Heart right ventricle (tissue), 16 donors: Measurements from ENCODE around the gene PLEKHJ1. TPM values are rescaled to one million over a fixed set of nuclear protein-coding genes. Genes with fewer than 3 reads are reported as not detected.

ENCODE experiments used
- ATAC-seq, 8 donors: fragments of 200-7000 bp; cut with Tn5 transposase; one replicate each; pipeline ENCODE4 v1.9.1; 2020; ENCODE audit warnings: mild to moderate bottlenecking in 8 of 8, moderate library complexity in 8 of 8, moderate number of reproducible peaks in 1 of 8
- DNase-seq, 2 donors: peaks; one replicate each; pipeline ENCODE4 v3.0.0-alpha.2; 2020
- H3K27ac ChIP-seq, 10 donors: fragments of 200-600 bp; sonication (generic) in 2 of 10; one replicate each; pipeline versions ENCODE4 v1.5.0 to v1.8.0; 2020 to 2022; ENCODE audit warnings: mild to moderate bottlenecking in 3 of 10
- H3K27me3 ChIP-seq, 7 donors: fragments of 200-600 bp; one replicate each; pipeline ENCODE4 v1.8.0; 2021 to 2022; ENCODE audit warnings: mild to moderate bottlenecking in 2 of 7
- H3K36me3 ChIP-seq, 9 donors: fragments of 200-600 bp; sonication (generic) in 1 of 9; one replicate each; pipeline versions ENCODE4 v1.5.0 to v1.8.0; 2020 to 2022; ENCODE audit warnings: mild to moderate bottlenecking in 2 of 9
- H3K4me1 ChIP-seq, 9 donors: fragments of 200-600 bp; sonication (generic) in 1 of 9; one replicate each; pipeline versions ENCODE4 v1.5.0 to v1.8.0; 2020 to 2022; ENCODE audit warnings: mild to moderate bottlenecking in 4 of 9
- H3K4me3 ChIP-seq, 10 donors: fragments of 200-600 bp; sonication (generic) in 2 of 10; one replicate each; pipeline versions ENCODE4 v1.5.0 to v1.8.0; 2020 to 2022; ENCODE audit warnings: mild to moderate bottlenecking in 7 of 10, moderate library complexity in 2 of 10
- H3K9me3 ChIP-seq, 11 donors: fragments of 200-600 bp in 10 of 11; sonication (generic) in 2 of 11; one replicate each; pipeline versions ENCODE4 v1.5.0 to v1.8.0; 2013 to 2022; ENCODE audit warnings: mild to moderate bottlenecking in 2 of 11, control low read depth in 1 of 11, moderate library complexity in 1 of 11
- WGBS, 2 donors: extraction: QIAGEN DNeasy Blood & Tissue Kit; methylation state at CpG; one replicate each; pipeline ENCODE4 v1.1.7; 2013; ENCODE audit warnings: inconsistent platforms in 1 of 2; 5-methylcytosine and 5-hydroxymethylcytosine counted together
- intact Hi-C, 10 donors: fragments of 100-400 bp; cut with DNase I; formaldehyde crosslinking; loops; one replicate each; pipeline versions ENCODE4 v1.11.1 to v1.14.2; 2022
- microRNA-seq, 2 donors: library from miRNA; unstranded; fragments of <30 nt; microRNA quantifications; one replicate each; pipeline ENCODE4 v1.2.0, GENCODE V29; 2021
- polyA plus RNA-seq, 2 donors: library from polyadenylated mRNA; stranded (reverse); fragments of 200-250 nt; gene quantifications; one replicate each; pipeline ENCODE4 v1.2.3, GENCODE V29; 2013
- total RNA-seq, 10 donors: library from RNA; stranded (reverse); fragmentation: NEBNext Ultra II Directional in 3 of 10; extraction: Animal tissue kit (Norgen Biotek cat#: 25700) in 3 of 10; gene quantifications; one replicate each; pipeline versions ENCODE4 v1.2.1 to v1.2.4, GENCODE V29; 2021 to 2023
- TF ChIP-seq, protein P1 (sequence below), 9 donors: fragments of 200-600 bp; sonication (generic) in 2 of 9; IDR thresholded peaks; one replicate each; pipeline versions ENCODE4 v1.5.0 to v1.8.0; 2021 to 2022; ENCODE audit warnings: antibody characterized with exemption in 9 of 9, mild to moderate bottlenecking in 5 of 9, moderate library complexity in 1 of 9
- donor health status: Arrhythmogenic right ventricular cardiomyopathy.
- donor health status: ischemic (EF 13 %, LVEDD 7.1; RV severe dilation, severe dysfunction).
- donor health status: healthy with polysubstance abuse.
- donor health status: DM: no; HTN: yes; CAD: no.
- donor health status: DM: no; HTN: no; CAD: no.
- donor health status: ischemic (EF 25% LVEDD 6.9; RV normal size, moderate dysfunction).
- donor health status: ischemic (EF 25% LVEDD 5.7; RV mildly dilated, moderate dysfunction).
- donor health status: healthy.
- donor health status: DM: yes; HTN: yes; CAD: no.
- donor health status: Ischemic cardiomyopathy.
- donor health status: ischemic (EF 35%, LVEDD 5.7; RV mildly dilated, moderate dysfunction).
- donor health status: nonischemic (EF 11% LVEDD 7.7; RV severe dilation, severe dysfunction).
- donor health status: DM: yes; HTN: yes; CAD: no.
- donor health status: PGD.
- donor health status: ischemic (EF 29% LVEDD 5.4; RV normal size, mild dysfunction).
- donor health status: nonischemic (EF 23%, LVEDD 6.1; RV moderate dilation, normal function).

PLEKHJ1 gene
- total and polyA plus RNA-seq, 12 donors, result 40.0 to 103 (median 46.8) TPM

DNA sequence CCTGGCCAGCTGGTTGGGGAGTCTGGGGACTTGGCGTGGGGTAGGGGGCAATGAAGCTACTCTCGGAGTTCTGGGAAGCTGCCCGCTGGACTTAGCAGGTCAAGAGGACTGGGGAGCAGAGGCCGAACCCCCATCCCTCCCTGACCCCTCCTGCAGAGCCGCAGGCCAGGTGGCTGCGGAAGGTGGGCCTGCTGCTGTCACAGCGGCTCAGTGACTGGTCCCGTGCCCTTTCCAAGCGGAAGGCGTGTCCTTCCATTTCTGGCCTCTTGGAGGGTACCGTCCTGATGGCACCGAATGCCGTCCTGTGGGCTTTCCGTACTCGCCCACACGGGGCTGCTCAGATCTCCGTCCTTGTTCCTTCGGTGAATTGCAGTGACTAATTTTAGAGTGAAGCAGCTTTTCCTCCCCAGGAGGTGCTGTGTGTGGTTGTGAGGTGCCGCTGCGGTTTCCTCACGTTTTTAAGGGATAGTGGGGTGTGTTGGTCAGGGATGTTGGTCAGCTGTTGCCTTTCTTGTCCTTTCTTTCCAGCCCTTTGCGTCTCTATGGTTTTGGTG, 51.6 kb downstream of the PLEKHJ1 start:
- WGBS, 2 donors, result 61 to 79% methylated on average over 22 of the region's 22 CpGs
- ATAC-seq (peak in 1 of 8 donors; percentile 5), DNase-seq (no peak)
- intact Hi-C loops, result no loop called here
- Histone ChIP-seq H3K36me3 (peaks cover 0 to 78% (median 0%) of the 10 kb centered on the region in 9 donors), H3K4me1 (peaks cover 17 to 82% (median 49%) of the 10 kb centered on the region in 9 donors), H3K27me3 (no peaks in the 10 kb centered on the region), H3K4me3 (no peak overlapping the region), H3K27ac (peak overlapping the region in 7 of 10 donors; percentile 10 to 87 (median 83)), H3K9me3 (no peaks in the 10 kb centered on the region)
- TF ChIP-seq, protein P1, sequence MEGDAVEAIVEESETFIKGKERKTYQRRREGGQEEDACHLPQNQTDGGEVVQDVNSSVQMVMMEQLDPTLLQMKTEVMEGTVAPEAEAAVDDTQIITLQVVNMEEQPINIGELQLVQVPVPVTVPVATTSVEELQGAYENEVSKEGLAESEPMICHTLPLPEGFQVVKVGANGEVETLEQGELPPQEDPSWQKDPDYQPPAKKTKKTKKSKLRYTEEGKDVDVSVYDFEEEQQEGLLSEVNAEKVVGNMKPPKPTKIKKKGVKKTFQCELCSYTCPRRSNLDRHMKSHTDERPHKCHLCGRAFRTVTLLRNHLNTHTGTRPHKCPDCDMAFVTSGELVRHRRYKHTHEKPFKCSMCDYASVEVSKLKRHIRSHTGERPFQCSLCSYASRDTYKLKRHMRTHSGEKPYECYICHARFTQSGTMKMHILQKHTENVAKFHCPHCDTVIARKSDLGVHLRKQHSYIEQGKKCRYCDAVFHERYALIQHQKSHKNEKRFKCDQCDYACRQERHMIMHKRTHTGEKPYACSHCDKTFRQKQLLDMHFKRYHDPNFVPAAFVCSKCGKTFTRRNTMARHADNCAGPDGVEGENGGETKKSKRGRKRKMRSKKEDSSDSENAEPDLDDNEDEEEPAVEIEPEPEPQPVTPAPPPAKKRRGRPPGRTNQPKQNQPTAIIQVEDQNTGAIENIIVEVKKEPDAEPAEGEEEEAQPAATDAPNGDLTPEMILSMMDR (IDR thresholded peaks at IDR 0.05), result peak in 2 of 9 donors; percentile 5 to 6

Small RNA genes lying within 50 kb of the gene (microRNA-seq; reads per million reads assigned to microRNA genes)
- 0.51 to 1.8 reads per million in 2 donors for gene MIR1227
- gene MIR4321, result 0 reads per million in 2 donors

Other genes with a start within 250 kb of the PLEKHJ1 start
- 10 to 100 TPM; 45.1 to 70.4 (median 56.6) TPM for gene BTBD2, start 220.6 kb downstream of the PLEKHJ1 start, total RNA-seq
- 10 to 100 TPM; 42.8 to 55.2 TPM for gene BTBD2, start 220.6 kb downstream of the PLEKHJ1 start, polyA plus RNA-seq
- 100 to 1,000 TPM; 107 to 260 (median 144) TPM for gene MKNK2, start 185.1 kb downstream of the PLEKHJ1 start, total RNA-seq
- 100 to 1,000 TPM; 144 to 189 TPM for gene MKNK2, start 185.1 kb downstream of the PLEKHJ1 start, polyA plus RNA-seq
- 10 to 100 TPM; 10.0 to 30.5 (median 16.2) TPM for gene MOB3A, start 140.0 kb downstream of the PLEKHJ1 start, total RNA-seq
- gene MOB3A, start 140.0 kb downstream of the PLEKHJ1 start, polyA plus RNA-seq, result 10 to 100 TPM in 1 of 2 donors, 1 to 10 TPM in 1; 8.9 to 12.8 TPM
- 1 to 10 TPM; 1.2 to 6.5 (median 2.2) TPM for gene IZUMO4, start 139.4 kb downstream of the PLEKHJ1 start, total RNA-seq
- gene IZUMO4, start 139.4 kb downstream of the PLEKHJ1 start, polyA plus RNA-seq, result 10 to 100 TPM in 1 of 2 donors, 1 to 10 TPM in 1; 8.6 to 13.1 TPM
- 100 to 1,000 TPM in 1 of 10 donors, 10 to 100 TPM in 9; 68.4 to 168 (median 81.9) TPM for gene AP3D1, start 84.8 kb downstream of the PLEKHJ1 start, total RNA-seq
- gene AP3D1, start 84.8 kb downstream of the PLEKHJ1 start, polyA plus RNA-seq, result 10 to 100 TPM; 63.9 to 95.1 TPM
- 10 to 100 TPM in 7 of 10 donors, 1 to 10 TPM in 3; 7.0 to 16.0 (median 12.5) TPM for gene DOT1L, start 72.4 kb downstream of the PLEKHJ1 start, total RNA-seq
- gene DOT1L, start 72.4 kb downstream of the PLEKHJ1 start, polyA plus RNA-seq, result 10 to 100 TPM in 1 of 2 donors, 1 to 10 TPM in 1; 9.2 to 12.1 TPM
- gene SF3A2, start 495 bp upstream of the PLEKHJ1 start, total RNA-seq, result 10 to 100 TPM; 24.6 to 45.2 (median 30.4) TPM
- 10 to 100 TPM; 25.8 to 47.3 TPM for gene SF3A2, start 495 bp upstream of the PLEKHJ1 start, polyA plus RNA-seq
- under 1 TPM; 0.15 to 0.70 (median 0.41) TPM for gene AMH, start 13.0 kb upstream of the PLEKHJ1 start, total RNA-seq
- 1 to 10 TPM in 1 of 2 donors, under 1 TPM in 1; 0.30 to 1.0 TPM for gene AMH, start 13.0 kb upstream of the PLEKHJ1 start, polyA plus RNA-seq
- gene JSRP1, start 20.1 kb upstream of the PLEKHJ1 start, total RNA-seq, result under 1 TPM in 3 of 10 donors, not detected in 7; 0.31 to 0.72 (median 0.45) TPM
- gene JSRP1, start 20.1 kb upstream of the PLEKHJ1 start, polyA plus RNA-seq, result under 1 TPM in 1 of 2 donors, not detected in 1; 0.29 TPM
- 1 to 10 TPM in 1 of 10 donors, under 1 TPM in 9; 0.11 to 1.1 (median 0.22) TPM for gene PEAK3, start 45.8 kb upstream of the PLEKHJ1 start, total RNA-seq
- gene PEAK3, start 45.8 kb upstream of the PLEKHJ1 start, polyA plus RNA-seq, result under 1 TPM; 0.13 to 0.22 TPM
- not detected for gene LINGO3, start 71.8 kb upstream of the PLEKHJ1 start, total RNA-seq
- gene LINGO3, start 71.8 kb upstream of the PLEKHJ1 start, polyA plus RNA-seq, result not detected
- gene LSM7, start 92.3 kb upstream of the PLEKHJ1 start, total RNA-seq, result 10 to 100 TPM; 29.0 to 48.6 (median 35.2) TPM
- 100 to 1,000 TPM; 209 to 277 TPM for gene LSM7, start 92.3 kb upstream of the PLEKHJ1 start, polyA plus RNA-seq
- 10 to 100 TPM; 18.7 to 34.1 (median 21.2) TPM for gene SPPL2B, start 92.4 kb upstream of the PLEKHJ1 start, total RNA-seq
- 10 to 100 TPM; 17.8 to 69.7 TPM for gene SPPL2B, start 92.4 kb upstream of the PLEKHJ1 start, polyA plus RNA-seq
- gene TMPRSS9, start 123.9 kb upstream of the PLEKHJ1 start, total RNA-seq, result not detected
- under 1 TPM in 1 of 2 donors, not detected in 1; 0.01 TPM for gene TMPRSS9, start 123.9 kb upstream of the PLEKHJ1 start, polyA plus RNA-seq
- 10 to 100 TPM; 54.2 to 94.2 (median 64.9) TPM for gene TIMM13, start 191.3 kb upstream of the PLEKHJ1 start, total RNA-seq
- 100 to 1,000 TPM in 1 of 2 donors, 10 to 100 TPM in 1; 79.6 to 116 TPM for gene TIMM13, start 191.3 kb upstream of the PLEKHJ1 start, polyA plus RNA-seq
- gene LMNB2, start 220.6 kb upstream of the PLEKHJ1 start, total RNA-seq, result 10 to 100 TPM in 6 of 10 donors, 1 to 10 TPM in 4; 7.5 to 21.2 (median 10.1) TPM
- gene LMNB2, start 220.6 kb upstream of the PLEKHJ1 start, polyA plus RNA-seq, result 10 to 100 TPM in 1 of 2 donors, 1 to 10 TPM in 1; 9.1 to 18.8 TPM
- 100 to 1,000 TPM in 2 of 10 donors, 10 to 100 TPM in 8; 19.6 to 297 (median 31.3) TPM for gene GADD45B, start 239.8 kb upstream of the PLEKHJ1 start, total RNA-seq
- 10 to 100 TPM; 81.4 to 95.2 TPM for gene GADD45B, start 239.8 kb upstream of the PLEKHJ1 start, polyA plus RNA-seq